ENCODE measurements around the gene ZNF423. TPM values are rescaled to one million over a fixed set of nuclear protein-coding genes. Genes with fewer than 3 reads are reported as not detected.
"Not testable (repeated sequence)": the region's sequence is repeated elsewhere in the genome, so short reads cannot be mapped to it uniquely, and the experiment has no call there.

Gene ZNF423
- total RNA-seq, 6 experiments from 2014 or later, result not detected

DNA sequence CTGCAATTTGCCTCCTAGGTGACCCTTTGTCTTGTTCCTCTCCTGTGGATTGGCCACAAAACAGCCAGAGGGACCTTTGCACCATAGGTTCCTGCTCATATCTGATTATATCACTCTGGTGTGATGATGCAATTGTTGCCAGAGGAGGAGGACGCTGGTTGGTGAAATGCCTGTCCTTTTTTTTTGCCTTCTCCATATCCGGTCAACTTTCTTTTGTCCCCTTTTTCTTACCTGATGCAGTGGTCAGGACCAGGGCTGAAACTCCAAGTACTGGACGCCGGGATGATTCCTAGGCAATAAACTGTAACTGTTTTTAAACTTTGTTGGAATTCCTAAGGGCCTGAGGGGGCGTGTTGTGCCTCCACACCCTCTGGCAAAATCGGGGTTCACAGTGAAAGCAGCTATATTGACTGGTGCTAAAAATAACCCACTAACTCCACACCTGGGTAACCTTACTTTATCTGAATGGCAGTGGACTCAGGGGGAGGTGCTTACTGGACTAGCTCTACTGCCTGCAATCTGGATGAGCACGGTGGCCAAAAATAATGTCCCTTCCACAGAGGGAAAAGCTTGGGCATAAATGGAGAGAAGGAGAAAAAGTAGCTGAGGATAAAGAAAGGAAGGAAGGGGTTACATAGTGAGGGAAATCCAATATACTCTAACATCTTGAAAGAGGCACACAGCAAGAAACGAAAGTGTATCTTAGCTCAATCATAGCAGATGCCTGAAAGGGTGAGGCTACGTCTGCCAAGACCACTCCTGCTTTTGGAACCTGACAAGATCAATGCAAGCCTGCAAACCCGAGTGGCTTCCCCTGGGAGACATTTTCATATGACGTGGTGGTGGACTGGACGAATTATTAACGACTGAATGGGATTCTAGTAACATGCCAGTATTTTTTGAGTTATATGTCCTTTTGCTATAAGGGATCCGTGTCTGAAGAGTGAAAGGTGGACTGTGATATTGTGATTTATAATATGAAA, 28.4 kb upstream of the ZNF423 start:
- H3K4me3 Mint-ChIP-seq, result no peak overlapping the region
- H3K27me3 Mint-ChIP-seq (ENCODE audit: insufficient read depth), result peaks cover 27% of the 10 kb centered on the region
- no peaks in the 10 kb centered on the region for H3K4me1 Mint-ChIP-seq (ENCODE audit: low read depth)
- H3K36me3 Mint-ChIP-seq (ENCODE audit: low read depth), result no peaks in the 10 kb centered on the region
- H3K27ac Mint-ChIP-seq, result no peak overlapping the region
- no peak for DNase-seq
- H3K9me3 Mint-ChIP-seq, result no peaks in the 10 kb centered on the region; the same call in 1 of the 2 replicates
- TF ChIP-seq, protein P1, sequence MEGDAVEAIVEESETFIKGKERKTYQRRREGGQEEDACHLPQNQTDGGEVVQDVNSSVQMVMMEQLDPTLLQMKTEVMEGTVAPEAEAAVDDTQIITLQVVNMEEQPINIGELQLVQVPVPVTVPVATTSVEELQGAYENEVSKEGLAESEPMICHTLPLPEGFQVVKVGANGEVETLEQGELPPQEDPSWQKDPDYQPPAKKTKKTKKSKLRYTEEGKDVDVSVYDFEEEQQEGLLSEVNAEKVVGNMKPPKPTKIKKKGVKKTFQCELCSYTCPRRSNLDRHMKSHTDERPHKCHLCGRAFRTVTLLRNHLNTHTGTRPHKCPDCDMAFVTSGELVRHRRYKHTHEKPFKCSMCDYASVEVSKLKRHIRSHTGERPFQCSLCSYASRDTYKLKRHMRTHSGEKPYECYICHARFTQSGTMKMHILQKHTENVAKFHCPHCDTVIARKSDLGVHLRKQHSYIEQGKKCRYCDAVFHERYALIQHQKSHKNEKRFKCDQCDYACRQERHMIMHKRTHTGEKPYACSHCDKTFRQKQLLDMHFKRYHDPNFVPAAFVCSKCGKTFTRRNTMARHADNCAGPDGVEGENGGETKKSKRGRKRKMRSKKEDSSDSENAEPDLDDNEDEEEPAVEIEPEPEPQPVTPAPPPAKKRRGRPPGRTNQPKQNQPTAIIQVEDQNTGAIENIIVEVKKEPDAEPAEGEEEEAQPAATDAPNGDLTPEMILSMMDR (IDR thresholded peaks at IDR 0.05), result no peak

DNA sequence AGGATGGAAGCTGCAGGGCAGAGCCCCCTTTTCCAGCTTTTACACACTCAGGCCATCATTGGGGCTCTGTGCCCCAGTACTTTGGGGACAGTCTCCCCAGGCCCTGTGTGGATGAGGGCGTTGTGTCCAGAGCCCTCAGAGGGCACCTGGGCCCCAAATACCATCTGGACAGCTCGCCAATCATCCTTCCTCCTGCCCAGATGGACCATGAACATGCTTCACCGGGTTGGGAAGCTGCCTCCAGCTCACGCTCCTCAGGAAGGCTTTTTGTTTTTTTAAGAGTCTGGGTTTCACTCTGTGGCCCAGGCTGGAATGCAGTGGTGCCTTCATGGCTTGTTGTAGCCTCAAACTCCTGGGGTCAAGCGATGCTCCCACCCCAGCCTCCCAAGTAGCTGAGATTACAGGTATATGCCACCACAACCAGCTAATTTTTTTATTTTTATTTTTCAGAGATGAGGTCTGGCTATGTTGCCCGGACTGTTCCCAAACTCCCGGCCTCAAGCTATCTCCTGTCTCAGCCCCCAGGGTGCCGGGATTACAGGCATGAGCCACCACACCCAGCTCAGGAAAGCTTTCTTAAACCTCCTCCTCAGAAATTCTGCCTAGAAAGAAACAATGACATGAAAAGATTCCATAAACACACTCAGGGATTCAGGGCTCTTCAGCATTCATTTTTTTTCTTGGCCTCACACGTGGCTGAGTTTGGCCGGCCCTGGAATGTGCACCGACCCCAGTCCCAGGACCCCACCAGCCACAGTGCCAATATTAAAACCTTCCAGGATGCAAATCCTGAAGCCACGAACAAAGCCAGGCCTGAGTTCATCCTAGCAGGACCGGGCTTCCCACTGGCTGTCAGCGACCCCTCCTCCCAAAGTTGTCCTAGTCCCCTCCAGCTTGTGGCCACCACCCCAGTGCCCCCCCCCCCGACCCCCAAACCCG, 27.4 kb upstream of the ZNF423 start:
- no peaks in the 10 kb centered on the region for H3K9me3 Mint-ChIP-seq
- peaks cover 27% of the 10 kb centered on the region for H3K27me3 Mint-ChIP-seq (ENCODE audit: insufficient read depth)
- H3K36me3 Mint-ChIP-seq (ENCODE audit: low read depth), result no peaks in the 10 kb centered on the region
- no peaks in the 10 kb centered on the region for H3K4me1 Mint-ChIP-seq (ENCODE audit: low read depth)
- no peak for DNase-seq
- TF ChIP-seq, protein P1 (IDR thresholded peaks at IDR 0.05), result no peak
- H3K27ac Mint-ChIP-seq, result no peak overlapping the region
- no peak overlapping the region for H3K4me3 Mint-ChIP-seq

DNA sequence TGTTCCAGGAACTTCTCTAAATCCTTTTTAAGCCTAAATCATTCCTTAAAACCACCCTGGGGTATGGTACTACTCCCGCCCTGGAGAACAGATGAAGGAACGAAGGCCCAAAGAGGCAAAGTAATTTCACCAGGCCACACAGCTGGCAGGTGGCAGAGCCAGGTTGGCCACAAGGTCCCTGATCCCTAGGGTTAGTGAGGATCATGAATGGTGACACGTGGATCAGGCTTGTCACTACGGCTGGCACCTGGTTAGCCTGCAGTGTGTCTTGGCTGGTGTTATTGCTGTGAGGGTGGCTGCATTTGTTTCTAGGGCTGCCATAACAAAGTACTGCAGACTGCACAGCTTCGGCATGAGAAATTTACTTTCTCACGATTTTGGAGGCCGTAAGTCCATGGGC, 26.0 kb upstream of the ZNF423 start:
- Mint-ChIP-seq H3K27me3 (ENCODE audit: insufficient read depth) (peaks cover 25% of the 10 kb centered on the region), H3K4me3 (no peak overlapping the region), H3K36me3 (ENCODE audit: low read depth) (no peaks in the 10 kb centered on the region), H3K4me1 (ENCODE audit: low read depth) (no peaks in the 10 kb centered on the region), H3K9me3 (no peaks in the 10 kb centered on the region), H3K27ac (no peak overlapping the region)
- no peak for DNase-seq
- TF ChIP-seq, protein P1 (IDR thresholded peaks at IDR 0.05), result no peak

DNA sequence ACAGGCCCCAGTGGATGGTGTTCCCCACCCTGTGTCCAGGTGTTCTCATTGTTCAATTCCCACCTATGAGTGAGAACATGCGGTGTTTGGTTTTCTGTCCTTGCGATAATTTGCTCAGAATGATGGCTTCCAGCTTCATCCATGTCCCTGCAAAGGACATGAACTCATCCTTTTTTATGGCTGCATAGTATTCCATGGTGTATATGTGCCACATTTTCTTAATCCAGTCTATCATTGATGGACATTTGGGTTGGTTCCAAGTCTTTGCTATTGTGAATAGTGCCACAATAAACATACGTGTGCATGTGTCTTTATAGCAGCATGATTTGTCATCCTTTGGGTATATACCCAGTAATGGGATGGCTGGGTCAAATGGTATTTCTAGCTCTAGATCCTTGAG, 22.6 kb upstream of the ZNF423 start:
- H3K9me3 Mint-ChIP-seq; H3K27ac Mint-ChIP-seq; H3K36me3 Mint-ChIP-seq (ENCODE audit: low read depth); H3K4me1 Mint-ChIP-seq (ENCODE audit: low read depth); H3K4me3 Mint-ChIP-seq; DNase-seq: not testable (repeated sequence)
- H3K27me3 Mint-ChIP-seq (ENCODE audit: insufficient read depth), result peaks cover 29% of the 10 kb centered on the region

DNA sequence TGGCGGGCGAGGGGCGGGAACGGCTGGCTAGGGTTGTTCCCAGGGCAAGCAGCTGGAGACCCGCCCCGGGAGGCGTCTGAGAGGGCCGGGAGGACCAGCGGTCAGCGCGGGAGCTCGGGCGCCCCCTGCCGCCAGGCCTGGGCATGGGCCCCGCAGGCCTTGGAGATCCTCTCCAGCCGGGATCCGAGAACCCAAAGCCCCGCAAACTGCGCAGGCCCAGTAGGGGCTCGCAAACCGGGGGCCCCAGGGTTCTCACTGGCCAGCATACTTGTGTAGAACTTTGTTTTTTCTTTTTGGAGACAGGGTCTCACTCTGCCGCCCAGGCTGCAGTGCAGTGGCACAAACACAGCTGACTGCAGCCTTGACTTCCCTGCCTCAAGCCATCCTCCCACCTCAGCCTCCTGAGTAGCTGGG, 20.8 kb upstream of the ZNF423 start:
- Mint-ChIP-seq H3K4me1 (ENCODE audit: low read depth) (no peaks in the 10 kb centered on the region), H3K36me3 (ENCODE audit: low read depth) (no peaks in the 10 kb centered on the region), H3K4me3 (no peak overlapping the region), H3K27ac (no peak overlapping the region), H3K9me3 (no peaks in the 10 kb centered on the region), H3K27me3 (ENCODE audit: insufficient read depth) (peaks cover 28% of the 10 kb centered on the region)
- no peak for DNase-seq
- TF ChIP-seq, protein P1 (IDR thresholded peaks at IDR 0.05), result peak; percentile 82
